Brain microvascular endothelial cell (primary cell): Measurements from ENCODE around the gene KDM5B.
"Not testable (repeated sequence)": the region's sequence is repeated elsewhere in the genome, so short reads cannot be mapped to it uniquely, and the experiment has no call there.

Experiments used
- DNase-seq: peaks from one replicate; pipeline ENCODE4 v3.0.0-alpha.2; 2020
- H3K27ac ChIP-seq: fragments of 250-450 bp; sonication (Bioruptor Pico); 2 replicates; pipeline ENCODE4 v1.5.1; 2020; ENCODE audit warnings: mild to moderate bottlenecking, moderate library complexity
- H3K27me3 ChIP-seq: fragments of 250-450 bp; sonication (Bioruptor Pico); replicated peaks from 2 replicates; pipeline ENCODE4 v1.5.1; 2020; ENCODE audit warnings: mild to moderate bottlenecking
- H3K36me3 ChIP-seq: fragments of 250-450 bp; sonication (Bioruptor Pico); replicated peaks from 2 replicates; pipeline ENCODE4 v1.5.1; 2020; ENCODE audit warnings: mild to moderate bottlenecking
- H3K4me3 ChIP-seq: 2 replicates; pipeline ENCODE4 v1.5.1; 2011; ENCODE audit warnings: low read depth, mild to moderate bottlenecking, control low read depth, low read length, moderate library complexity
- in situ Hi-C: cut with HindIII; loops from 2 replicates; pipeline ENCODE4 v1.10.0; 2017; ENCODE audit warnings: low sequenced_read_pairs, low pct_ligation_motif_present
- TF ChIP-seq, protein P1 (sequence below): IDR thresholded peaks from 2 replicates; pipeline ENCODE4 v1.5.1; 2011; ENCODE audit warnings: low read depth, mild to moderate bottlenecking, moderate library complexity, low read length, control low read depth, inconsistent platforms; ENCODE audit errors: missing control alignments

Gene KDM5B

DNA sequence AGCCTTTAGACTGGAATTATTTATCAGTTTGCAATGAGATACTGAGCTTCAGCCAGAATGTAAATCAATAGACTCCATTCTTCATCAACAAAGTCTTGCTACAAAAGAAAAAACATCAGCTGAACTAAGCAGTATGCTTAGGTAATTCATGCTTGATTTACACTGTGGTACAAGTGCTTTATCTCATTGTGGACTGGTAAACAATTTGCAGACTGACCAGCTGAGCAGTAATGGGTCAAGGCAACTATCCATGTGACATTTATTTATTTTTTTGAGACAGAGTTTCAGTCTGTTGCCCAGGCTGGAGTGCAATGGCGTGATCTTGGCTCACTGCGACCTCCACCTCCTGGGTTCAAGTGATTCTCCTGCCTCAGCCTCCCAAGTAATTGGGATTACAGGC, 58.2 kb downstream of the KDM5B start:
- in situ Hi-C loops = no loop called here
- TF ChIP-seq, protein P1, sequence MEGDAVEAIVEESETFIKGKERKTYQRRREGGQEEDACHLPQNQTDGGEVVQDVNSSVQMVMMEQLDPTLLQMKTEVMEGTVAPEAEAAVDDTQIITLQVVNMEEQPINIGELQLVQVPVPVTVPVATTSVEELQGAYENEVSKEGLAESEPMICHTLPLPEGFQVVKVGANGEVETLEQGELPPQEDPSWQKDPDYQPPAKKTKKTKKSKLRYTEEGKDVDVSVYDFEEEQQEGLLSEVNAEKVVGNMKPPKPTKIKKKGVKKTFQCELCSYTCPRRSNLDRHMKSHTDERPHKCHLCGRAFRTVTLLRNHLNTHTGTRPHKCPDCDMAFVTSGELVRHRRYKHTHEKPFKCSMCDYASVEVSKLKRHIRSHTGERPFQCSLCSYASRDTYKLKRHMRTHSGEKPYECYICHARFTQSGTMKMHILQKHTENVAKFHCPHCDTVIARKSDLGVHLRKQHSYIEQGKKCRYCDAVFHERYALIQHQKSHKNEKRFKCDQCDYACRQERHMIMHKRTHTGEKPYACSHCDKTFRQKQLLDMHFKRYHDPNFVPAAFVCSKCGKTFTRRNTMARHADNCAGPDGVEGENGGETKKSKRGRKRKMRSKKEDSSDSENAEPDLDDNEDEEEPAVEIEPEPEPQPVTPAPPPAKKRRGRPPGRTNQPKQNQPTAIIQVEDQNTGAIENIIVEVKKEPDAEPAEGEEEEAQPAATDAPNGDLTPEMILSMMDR = no peak
- no peaks in the 10 kb centered on the region for H3K27me3 ChIP-seq
- no peak for DNase-seq
- H3K4me3 ChIP-seq = no peak overlapping the region
- peaks cover 75% of the 10 kb centered on the region for H3K36me3 ChIP-seq
- no peak overlapping the region for H3K27ac ChIP-seq

DNA sequence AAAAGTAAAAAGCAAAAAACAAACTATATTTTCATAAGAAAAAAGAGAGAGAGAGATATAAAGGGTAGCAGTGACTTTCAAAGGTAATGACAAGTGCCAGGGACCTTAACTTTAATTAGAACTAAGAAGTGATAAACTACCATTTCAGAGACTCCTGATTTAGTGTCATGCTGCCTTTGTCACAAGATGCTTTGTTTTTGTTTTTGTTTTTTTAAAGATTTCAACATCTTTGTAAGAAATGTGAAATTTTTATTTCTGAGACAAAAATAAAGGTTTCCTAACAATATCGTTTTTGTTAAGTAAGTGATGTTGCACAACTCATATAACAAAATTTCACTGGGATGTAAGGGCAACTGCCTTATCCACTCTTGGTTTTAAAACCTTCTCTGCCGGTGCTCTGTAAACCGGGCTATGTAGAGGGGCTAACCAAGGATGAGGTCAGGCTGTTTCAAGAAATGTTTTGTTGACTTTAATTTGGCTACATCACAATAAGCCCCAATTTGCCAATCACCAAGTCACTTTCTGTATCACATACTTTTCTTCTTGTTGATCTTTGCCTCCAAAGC, 62.8 kb downstream of the KDM5B start:
- Histone ChIP-seq H3K36me3 (peaks cover 63% of the 10 kb centered on the region), H3K27ac (no peak overlapping the region), H3K4me3 (no peak overlapping the region), H3K27me3 (no peaks in the 10 kb centered on the region)
- TF ChIP-seq, protein P1 = no peak
- in situ Hi-C loops = no loop called here
- no peak for DNase-seq

DNA sequence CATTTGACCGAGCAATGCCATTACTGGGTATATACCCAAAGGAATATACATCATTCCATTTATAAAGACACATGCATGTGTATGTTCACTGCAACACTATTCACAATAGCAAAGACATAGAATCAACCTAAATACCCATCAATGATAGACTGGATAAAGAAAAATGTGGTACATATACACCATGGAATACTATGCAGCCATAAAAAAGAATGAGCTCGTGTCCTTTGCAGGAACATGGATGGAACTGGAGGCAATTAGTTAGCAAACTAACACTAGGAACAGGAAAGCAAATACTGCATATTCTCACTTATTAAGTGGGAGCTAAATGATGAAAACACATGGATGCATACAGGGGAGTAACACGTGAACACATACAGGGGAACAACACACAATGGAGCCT, 63.5 kb downstream of the KDM5B start:
- H3K27me3 ChIP-seq, in situ Hi-C loops, DNase-seq, H3K4me3 ChIP-seq, H3K27ac ChIP-seq: not testable (repeated sequence)
- H3K36me3 ChIP-seq = peaks cover 56% of the 10 kb centered on the region

DNA sequence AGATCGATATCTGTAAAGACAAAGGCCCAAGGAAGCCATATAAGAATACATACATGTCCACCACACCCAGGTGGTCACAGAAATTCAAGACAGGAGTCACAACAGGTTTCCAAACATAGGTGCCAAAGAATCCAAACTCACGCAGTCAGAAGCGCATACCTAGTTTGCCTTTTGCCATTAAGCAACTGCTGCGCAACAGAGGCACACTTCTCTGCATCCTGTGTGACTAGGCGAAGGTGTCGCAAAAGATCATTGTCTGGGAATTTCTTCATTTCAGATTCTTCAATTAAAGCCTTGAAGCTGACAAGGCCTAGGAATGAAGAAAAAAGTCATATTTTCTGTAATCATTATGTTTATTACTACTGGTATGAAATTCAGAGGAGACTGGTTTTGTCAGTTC, 65.7 kb downstream of the KDM5B start:
- in situ Hi-C loops = no loop called here
- Histone ChIP-seq H3K27me3 (no peaks in the 10 kb centered on the region), H3K4me3 (no peak overlapping the region), H3K27ac (no peak overlapping the region), H3K36me3 (peaks cover 56% of the 10 kb centered on the region)
- TF ChIP-seq, protein P1 = no peak
- no peak for DNase-seq

DNA sequence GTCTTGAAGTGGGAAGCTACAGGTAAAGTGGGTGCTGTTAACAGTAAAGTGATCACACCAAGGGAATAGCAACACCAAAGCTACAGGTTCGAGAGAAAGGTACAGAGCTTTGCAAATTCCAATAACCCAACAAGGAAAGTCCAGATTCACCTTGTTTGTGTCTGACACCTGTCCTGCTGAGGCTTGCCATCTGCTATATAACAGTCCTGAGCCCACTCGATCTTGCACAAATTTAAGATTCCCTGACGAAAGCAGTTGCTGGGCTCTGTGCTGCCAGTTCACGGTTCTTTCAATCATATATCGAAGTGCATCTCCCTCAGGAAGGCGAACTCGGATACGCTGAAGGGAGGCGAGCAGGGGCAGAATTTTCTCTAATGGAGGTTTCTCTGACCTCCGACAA, 75.0 kb downstream of the KDM5B start:
- Histone ChIP-seq H3K36me3 (peaks cover 92% of the 10 kb centered on the region), H3K27me3 (no peaks in the 10 kb centered on the region), H3K4me3 (no peak overlapping the region), H3K27ac (no peak overlapping the region)
- TF ChIP-seq, protein P1 = no peak
- no peak for DNase-seq
- in situ Hi-C loops = no loop called here

DNA sequence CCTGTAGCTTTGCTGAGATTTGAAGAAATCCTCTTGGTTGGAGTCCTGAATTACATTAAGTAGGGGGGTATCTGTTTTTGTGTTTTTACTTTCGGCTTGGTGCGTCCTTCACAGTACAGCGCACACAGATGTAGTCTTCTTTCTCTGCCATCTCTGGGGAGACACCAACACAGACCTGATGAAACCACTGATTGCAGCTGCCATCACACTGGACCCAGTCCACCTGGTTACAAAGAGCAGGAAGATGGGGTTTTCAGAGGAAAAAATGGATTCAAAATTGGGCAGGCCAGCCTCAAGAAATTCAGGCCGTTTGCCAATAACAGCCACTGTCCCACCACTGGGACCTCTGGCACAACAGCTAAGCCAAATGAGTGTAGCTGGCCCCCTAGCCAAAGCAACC, 79.3 kb downstream of the KDM5B start:
- no peaks in the 10 kb centered on the region for H3K27me3 ChIP-seq
- in situ Hi-C loops = no loop called here
- TF ChIP-seq, protein P1 = no peak
- no peak overlapping the region for H3K27ac ChIP-seq
- no peak overlapping the region for H3K4me3 ChIP-seq
- DNase-seq = no peak
- H3K36me3 ChIP-seq = peaks cover 76% of the 10 kb centered on the region
